ENCODE data around the gene ATP23. TPM values are rescaled to one million over a fixed set of nuclear protein-coding genes. Genes with fewer than 3 reads are reported as not detected.
A peak's percentile ranks its signal among the peaks of the same experiment; 100 is the strongest.

Gene ATP23, protein sequence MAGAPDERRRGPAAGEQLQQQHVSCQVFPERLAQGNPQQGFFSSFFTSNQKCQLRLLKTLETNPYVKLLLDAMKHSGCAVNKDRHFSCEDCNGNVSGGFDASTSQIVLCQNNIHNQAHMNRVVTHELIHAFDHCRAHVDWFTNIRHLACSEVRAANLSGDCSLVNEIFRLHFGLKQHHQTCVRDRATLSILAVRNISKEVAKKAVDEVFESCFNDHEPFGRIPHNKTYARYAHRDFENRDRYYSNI
- total RNA-seq = 7.5 and 8.3 TPM in 2 replicates

DNA sequence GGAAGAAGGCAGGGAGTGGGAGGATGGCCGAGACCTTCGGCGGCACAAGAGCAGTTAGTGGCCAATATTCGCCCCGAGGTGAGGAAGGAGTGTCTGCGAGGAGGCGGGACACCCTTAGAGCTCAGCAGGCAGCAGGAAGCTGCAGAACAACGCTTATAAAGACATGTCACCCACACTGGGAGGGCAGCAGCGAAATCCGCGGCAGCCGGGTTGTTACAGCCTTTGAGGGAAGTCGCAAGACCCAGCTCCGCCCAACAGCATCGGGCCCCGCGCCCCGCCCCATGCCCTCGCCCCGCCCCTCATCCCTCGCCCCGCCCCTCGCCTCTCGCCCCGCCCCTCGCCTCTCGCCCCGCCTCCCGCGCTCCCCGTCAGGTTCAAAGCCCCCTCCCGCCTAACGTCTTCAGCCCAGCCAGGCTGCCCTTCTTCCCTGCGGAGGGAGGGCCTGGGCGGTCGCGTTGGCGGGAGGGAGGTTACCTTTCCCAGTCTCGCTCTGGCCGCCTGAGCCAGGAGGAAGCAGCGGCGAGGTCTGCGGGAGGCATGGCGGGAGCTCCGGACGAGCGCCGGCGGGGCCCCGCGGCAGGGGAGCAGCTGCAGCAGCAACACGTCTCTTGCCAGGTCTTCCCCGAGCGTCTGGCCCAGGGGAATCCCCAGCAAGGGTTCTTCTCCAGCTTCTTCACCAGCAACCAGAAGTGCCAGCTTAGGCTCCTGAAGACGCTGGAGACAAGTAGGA is at the start of gene ATP23:
Gene ATP23 (plus strand): TSS at position 403 of the 730 bp plus-strand sequence. CDS start 135 bp downstream, at position 538.
- peak; percentile 81 for DNase-seq (ENCODE audit: low read depth)

- no peak for DNase-seq (ENCODE audit: low read depth)
Observed at GRCh38 chr12:57892232-57892972, 49.0 kb upstream of the ATP23 start.

DNA sequence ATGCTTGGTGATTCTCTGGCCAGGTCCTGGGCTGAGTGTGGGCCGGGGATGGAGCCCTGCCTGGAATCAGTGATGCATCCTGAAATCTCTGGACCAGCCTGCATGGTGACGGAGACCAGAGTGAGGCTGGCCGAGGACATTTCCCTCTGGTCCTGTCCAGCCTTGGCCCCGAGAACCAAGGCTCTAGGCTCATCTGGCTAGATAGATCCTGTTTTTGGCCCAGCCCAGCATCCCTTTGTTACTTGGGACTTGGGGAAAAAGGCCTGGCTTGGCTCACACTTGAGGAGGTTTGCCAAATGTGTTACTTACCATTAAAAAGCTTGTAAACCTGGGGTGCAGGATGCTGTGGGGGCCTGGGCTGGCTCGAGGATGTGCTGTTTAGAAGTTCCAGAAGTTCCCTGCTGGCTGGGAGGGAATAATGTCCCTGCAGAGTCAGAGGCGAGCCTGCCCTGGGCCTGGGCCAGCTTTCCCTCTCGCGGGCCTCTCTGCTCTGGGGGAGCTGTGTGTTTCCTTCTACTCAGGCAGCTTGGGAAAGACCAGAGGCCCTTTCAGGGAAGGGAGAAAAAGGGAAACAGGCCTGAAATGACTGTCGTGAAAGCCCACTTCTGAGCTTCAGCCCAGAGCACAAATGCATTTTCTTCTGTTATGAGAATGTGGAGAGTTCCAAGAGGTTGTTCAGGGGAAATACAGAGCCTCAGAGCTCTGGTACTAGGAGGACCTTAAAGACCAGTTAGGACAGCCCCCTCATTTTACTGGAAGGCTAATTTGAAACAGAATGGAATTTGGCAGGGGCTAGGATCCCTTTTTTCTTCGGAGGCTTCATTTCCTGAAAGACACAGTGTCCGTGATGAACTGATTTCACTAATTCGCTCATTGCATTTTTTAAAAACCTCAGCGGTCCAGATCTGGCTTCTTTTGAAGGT is 47.7 kb upstream of the ATP23 start:
- DNase-seq (ENCODE audit: low read depth) = peak; percentile 72

- no peak for DNase-seq (ENCODE audit: low read depth)
Observed at GRCh38 chr12:57894399-57895292, 46.7 kb upstream of the ATP23 start.

DNA sequence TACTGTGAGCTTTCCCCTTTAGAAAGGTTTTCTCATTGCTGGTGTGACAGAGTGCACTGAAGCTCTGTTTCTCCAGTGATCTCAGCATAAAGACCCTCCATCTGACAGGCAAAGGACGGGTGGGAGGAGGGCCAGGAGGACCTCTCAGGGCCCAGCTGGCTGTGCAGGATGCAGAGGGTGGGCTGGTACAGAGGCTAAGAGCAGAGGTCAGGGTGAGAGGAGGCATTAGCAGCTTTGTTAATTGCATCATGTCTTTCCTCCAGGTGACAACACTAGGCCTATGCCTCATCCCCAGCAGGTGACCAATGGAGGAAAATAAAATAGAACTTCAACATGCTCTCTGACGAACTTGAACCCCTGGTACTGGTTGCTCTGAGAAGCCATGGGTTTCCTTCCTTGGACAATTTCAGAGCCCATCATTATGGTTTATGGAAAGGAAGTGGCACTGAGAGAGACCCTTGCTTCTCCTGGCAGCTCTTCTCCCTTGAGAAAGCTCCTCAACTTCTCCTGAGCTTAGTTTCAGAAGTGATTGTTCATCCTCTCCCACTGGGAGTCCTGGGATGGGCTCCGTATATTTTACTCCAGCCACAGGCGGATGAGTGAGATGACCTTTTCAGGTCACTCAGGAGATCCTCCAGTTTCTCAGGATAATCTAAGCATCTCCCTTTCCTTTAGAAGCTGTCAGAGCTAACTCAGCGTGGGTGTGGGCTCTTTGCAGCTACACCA is 45.8 kb upstream of the ATP23 start:
- DNase-seq (ENCODE audit: low read depth) = no peak

GRCh38 chr12:57896115-57896433 is 45.3 kb upstream of the ATP23 start:
- no peak for DNase-seq (ENCODE audit: low read depth)

GRCh38 chr12:57896434-57897201 is 44.7 kb upstream of the ATP23 start:
- peak; percentile 77 for DNase-seq (ENCODE audit: low read depth)

DNA sequence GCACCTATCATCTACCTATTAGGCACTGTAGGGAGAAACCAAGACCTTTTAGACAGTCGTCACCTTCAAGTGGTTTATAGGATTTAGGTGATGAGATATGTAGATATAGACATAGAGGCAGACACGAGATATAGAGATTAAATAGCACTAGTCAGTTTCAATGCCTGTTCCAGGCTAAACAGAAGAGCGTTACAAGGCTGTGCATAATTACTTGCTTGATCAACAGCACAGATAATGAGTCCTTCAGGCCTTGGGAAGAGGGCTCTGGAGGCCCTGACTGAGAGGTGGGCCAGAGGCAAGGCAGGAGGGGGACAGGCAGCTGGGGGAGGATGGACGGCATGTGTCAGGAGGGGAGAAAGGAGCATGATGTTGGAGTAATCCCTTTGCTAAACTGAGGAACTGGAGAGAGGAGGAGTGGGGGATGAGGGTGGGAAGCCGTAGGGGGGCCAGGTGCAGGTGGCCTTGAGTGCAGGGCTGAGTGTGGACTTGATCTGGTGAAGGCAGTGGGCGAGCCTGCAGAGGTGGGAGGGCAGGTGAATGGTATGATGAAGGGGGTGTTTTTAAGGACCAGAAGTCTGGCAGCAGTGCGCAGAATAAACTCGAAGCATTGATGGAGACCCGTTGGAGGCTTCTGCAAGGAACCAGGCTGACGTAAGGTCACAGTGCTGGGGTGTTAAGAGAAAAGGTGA is 43.9 kb upstream of the ATP23 start:
- no peak for DNase-seq (ENCODE audit: low read depth)

DNA sequence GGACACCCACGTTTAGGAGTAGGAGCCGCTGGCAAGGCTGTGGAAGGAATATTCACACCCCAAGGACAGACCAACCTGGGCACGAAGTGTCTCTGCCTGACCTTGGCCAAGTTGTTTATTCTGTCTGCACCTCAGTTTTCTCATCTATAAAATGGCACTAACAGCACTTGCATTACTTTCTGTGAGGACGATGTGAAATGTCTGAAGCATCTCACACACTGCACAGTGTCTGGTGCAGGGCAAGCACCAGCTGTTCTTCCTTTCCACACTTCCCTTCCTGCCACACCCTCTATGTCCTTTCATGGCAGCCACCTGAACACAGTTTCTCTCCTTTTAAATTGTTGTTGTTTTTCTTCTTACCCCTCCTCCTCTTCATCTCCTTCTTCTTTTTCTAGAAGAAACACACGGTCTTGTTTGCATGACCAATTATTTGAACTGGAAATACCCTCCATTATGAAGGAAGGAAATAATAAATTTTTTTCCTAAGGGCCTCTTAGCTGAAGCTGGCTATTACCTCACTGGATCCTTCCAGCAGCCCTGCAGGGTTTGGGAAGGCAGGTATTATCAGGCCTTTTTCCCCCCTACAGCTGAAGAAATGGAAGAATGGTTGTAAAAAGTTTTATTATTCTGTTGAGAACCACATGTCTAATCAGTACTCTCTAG is 42.9 kb upstream of the ATP23 start:
- peak; percentile 64 for DNase-seq (ENCODE audit: low read depth)

DNA sequence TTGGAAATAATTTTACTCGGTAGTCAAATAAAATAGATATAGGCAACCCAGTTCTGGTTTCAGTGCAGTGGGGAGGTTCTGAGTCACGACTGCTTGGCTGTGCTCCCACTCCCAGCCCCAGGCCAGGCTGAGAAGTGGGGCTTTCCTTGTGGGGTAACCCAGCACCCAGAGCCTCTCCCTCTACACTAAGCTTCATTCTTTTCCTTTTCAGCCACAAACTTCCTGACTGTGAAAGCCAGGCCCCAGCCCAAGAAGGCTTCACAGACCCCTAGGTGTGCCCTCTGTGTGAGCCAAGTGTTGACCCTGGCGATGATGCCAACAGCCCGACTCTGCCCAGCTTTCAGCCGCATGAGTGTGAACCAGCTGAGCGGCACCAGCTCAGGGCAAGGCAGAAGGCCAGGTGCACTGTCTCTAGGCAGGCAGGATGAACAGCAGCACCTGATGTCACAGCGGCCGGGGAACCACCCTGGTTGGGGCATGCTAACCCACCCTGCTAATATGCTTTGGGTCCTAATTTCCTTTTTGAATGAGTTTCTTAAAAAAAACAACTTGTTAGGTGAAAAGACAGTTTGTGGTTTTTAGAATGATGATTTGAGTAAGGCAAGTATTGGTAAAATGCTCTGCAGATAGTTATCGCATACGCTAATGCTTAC is 42.2 kb upstream of the ATP23 start:
- DNase-seq (ENCODE audit: low read depth) = peak; percentile 75

DNA sequence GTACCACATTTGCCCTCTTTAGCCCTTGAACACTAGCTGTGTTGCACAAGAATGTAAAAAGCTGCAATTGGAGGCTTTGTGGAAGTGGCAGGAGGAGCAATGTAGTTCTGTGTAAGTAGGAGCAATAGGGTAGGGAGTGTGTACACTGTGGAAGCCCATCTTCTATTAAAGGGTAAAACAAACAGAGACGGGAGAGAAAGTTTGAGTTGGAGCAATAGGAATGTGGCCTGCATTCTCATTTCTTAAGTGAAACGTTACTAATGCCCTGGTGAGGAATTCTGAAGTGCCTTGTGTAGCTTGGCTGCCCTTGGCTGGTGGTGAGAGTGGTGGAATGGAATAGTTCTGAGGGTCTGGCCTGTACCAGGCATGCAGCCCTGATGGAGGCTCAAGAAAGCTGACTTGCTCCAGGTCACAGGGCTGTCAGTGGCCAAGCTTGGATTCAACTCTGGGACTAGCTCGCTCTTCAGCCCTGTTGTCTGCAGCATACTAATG is 38.8 kb upstream of the ATP23 start:
- DNase-seq (ENCODE audit: low read depth) = peak; percentile 38

DNA sequence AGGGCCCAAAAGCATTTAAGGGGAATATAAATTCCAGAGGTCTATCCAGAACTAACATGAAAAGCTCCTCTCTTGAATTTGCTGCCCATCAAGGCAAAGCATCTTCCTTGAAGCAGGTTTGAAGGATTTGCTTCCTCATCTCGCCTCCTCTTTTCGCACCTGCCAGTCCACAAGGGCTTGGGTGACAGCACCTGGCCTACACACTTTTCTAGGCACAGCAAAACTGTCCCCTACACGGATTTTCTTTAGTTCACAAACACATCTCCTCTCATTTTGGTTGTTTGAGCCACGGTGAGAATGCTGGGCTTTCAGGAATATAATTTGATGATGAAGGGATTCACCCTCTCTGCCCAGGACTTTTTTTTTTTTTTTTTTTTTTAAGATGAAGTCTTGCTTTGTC is 36.9 kb upstream of the ATP23 start:
- DNase-seq (ENCODE audit: low read depth) = no peak

- peak; percentile 80 for DNase-seq (ENCODE audit: low read depth)
Observed at GRCh38 chr12:57904848-57905811, 36.2 kb upstream of the ATP23 start.

- DNase-seq (ENCODE audit: low read depth) = no peak
Observed at GRCh38 chr12:57905812-57906475, 35.4 kb upstream of the ATP23 start.

DNA sequence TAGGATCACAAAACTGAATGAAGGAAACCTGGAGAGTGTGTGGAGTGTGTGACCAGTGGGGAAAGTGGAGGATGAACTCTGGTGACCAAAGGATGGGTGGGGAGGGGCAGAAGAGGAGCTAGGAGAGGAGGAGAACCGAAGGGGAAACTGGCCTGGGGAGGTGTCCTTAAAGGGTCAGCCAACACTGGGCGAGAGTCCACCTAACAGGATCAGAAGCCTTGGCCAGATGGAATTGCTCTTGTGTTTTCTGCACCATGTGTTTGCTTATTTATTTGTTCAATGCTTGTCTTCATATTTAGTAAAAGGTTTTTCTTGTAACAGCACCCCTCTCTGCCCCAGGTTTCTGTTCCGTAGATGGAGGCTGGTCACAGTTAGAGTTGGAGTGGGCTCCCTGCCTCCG is 34.5 kb upstream of the ATP23 start:
- no peak for DNase-seq (ENCODE audit: low read depth)

DNA sequence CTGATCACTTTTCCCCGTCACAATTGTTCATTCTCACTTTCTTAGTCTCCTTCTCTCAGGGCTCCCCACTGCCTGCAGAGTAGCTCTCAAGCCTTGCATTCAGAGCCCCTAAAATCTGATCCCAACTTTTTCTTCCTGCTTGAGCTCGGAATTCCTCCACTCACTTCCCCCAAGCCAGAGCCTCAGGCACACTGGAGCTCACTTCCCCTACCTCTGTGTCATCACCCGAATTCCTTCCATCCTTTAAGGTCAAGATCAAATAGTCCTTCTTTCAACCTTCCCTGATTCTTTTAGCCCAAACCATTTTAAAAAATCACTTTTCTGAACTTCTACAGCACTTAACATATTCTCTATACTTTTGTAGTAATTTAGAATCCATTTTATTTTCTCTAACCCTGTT is 34.1 kb upstream of the ATP23 start:
- DNase-seq (ENCODE audit: low read depth) = no peak
